Measurements from ENCODE around the gene AMDHD2.
A peak's percentile ranks its signal among the peaks of the same experiment; 100 is the strongest.

AMDHD2 gene

GRCh38 chr16:2500430-2500917, 19.7 kb upstream of the AMDHD2 start:
- no peak for DNase-seq

GRCh38 chr16:2500918-2501750, 19.0 kb upstream of the AMDHD2 start:
- DNase-seq: peak; percentile 57 to 75 (median 70)

- no peak for DNase-seq
Observed at GRCh38 chr16:2501946-2502895, 17.9 kb upstream of the AMDHD2 start.

GRCh38 chr16:2505695-2506094, 14.5 kb upstream of the AMDHD2 start:
- DNase-seq: no peak

GRCh38 chr16:2507052-2507659, 13.0 kb upstream of the AMDHD2 start:
- DNase-seq: no peak

GRCh38 chr16:2507665-2508064, 12.5 kb upstream of the AMDHD2 start:
- DNase-seq: no peak

GRCh38 chr16:2508722-2509400, 11.3 kb upstream of the AMDHD2 start:
- no peak for DNase-seq

- no peak for DNase-seq
Observed at GRCh38 chr16:2511128-2511800, 8.9 kb upstream of the AMDHD2 start.

- no peak for DNase-seq
Observed at GRCh38 chr16:2511996-2512734, 8.0 kb upstream of the AMDHD2 start.

- peak in 1 of 5 experiments; percentile 37 for DNase-seq
Observed at GRCh38 chr16:2512735-2513404, 7.3 kb upstream of the AMDHD2 start.

- peak; percentile 79 to 93 (median 86) for DNase-seq
Observed at GRCh38 chr16:2513405-2514332, 6.5 kb upstream of the AMDHD2 start, which contains the start of gene ATP6V0C. TSS of gene ATP6V0C (plus strand) at chr16:2513952. CDS start at chr16:2514104, 152 bp downstream.

- DNase-seq: peak in 3 of 5 experiments; percentile 39 to 56 (median 55)
Observed at GRCh38 chr16:2514333-2515179, 5.6 kb upstream of the AMDHD2 start.

- no peak for DNase-seq
Observed at GRCh38 chr16:2515180-2515851, 4.9 kb upstream of the AMDHD2 start.

- DNase-seq: no peak
Observed at GRCh38 chr16:2516391-2517240, 3.6 kb upstream of the AMDHD2 start.

- DNase-seq: no peak
Observed at GRCh38 chr16:2517954-2518605, 2.1 kb upstream of the AMDHD2 start.
